ENCODE results near the gene ADAMTSL5.

ADAMTSL5 gene

DNA sequence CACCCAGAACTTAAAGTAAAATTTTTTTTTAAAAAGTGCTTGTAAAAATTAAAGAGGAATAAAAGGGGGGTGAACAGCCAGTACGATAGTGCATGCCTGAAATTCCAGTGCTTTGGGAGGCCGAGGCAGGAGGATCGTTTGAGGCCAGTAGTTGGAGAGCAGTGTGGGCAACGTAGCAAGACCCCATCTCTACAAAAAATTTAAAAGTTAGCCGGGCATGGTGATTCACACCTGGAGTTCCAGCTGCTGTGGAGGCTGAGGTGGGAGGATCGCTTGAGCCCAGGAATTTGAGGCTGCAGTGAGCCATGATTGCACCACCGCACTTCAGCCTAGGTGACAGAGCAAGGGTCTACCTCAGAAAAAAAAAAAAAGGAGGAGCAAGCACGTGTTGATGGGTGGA is 7.8 kb downstream of the ADAMTSL5 start:
- Histone ChIP-seq H3K9ac (ENCODE audit: low read length) (no peak overlapping the region), H3F3A (ENCODE audit: insufficient read depth, low read length) (no peaks in the 10 kb centered on the region), H3K9me3 (replicated peaks; ENCODE audit: insufficient read depth, low read length) (no peaks in the 10 kb centered on the region), H3K79me2 (ENCODE audit: low read length) (no peaks in the 10 kb centered on the region), H3K27me3 (replicated peaks; ENCODE audit: insufficient read depth, low read length) (peaks cover 71% of the 10 kb centered on the region), H3K36me3 (replicated peaks; ENCODE audit: insufficient read depth, low read length) (no peaks in the 10 kb centered on the region), H3K27ac (ENCODE audit: low read length) (no peak overlapping the region), H4K20me1 (ENCODE audit: insufficient read depth, low read length) (no peaks in the 10 kb centered on the region), H3K4me3 (ENCODE audit: low read length) (no peak overlapping the region), H3K4me2 (ENCODE audit: low read depth, low read length) (no peak overlapping the region), H2AFZ (ENCODE audit: low read length) (no peak overlapping the region), H3K4me1 (ENCODE audit: low read length) (no peaks in the 10 kb centered on the region), H3K9me2 (replicated peaks; ENCODE audit: insufficient read depth, low read length) (no peaks in the 10 kb centered on the region)
- TF ChIP-seq EZH2 (optimal IDR thresholded peaks at IDR 0.05; ENCODE audit: low read depth, low read length) (no peak), CTCF (IDR thresholded peaks at IDR 0.05; ENCODE audit: low read length) (no peak), EZH2phosphoT487 (IDR thresholded peaks at IDR 0.05; ENCODE audit: low read length) (no peak)
- DNase-seq, result no peak

DNA sequence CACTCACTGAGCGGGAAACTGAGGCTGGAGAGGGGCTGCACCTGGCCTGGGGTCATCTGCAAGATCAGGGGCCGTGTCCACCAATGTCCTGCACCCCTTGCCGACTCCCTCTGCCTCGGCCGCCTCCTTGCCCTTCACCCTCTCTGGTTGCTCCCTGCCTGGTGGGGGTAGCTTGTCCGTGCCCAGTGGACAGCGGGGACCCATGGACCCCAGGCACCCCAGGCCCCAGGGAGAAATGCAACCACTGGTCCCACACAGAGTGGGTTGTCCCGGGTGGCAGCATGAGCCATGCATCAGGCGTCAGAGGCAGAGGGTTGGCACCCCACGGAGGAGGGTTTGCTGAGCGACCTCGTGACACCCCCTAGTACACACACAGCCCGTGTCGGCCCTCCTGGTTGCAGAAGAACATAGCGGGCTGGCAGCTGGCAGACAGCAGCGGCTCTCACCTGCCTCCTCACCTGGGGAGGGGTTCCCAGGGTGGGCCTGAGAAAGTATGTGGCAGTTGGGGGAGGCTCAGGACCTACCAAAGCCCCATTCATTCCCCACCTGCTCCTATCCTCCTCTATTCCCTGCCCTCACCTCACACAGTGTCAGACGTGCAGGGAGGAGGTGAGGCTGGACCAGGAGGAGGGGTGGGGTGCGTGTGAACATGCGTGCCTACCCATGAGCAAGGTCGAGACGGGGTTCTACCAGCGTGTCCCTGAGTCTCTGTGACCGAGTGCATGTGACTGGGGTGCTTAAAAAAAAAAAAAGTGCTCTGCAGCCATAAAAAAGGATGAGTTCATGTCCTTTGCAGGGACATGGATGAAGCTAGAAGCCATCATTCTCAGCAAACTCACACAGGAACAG is 8.7 kb downstream of the ADAMTSL5 start:
- no peak overlapping the region for H3K9ac ChIP-seq (ENCODE audit: low read length)
- H3K4me1 ChIP-seq (ENCODE audit: low read length), result no peaks in the 10 kb centered on the region
- no peak overlapping the region for H3K4me2 ChIP-seq (ENCODE audit: low read depth, low read length)

GRCh38 chr19:1503089-1503924 is 9.5 kb downstream of the ADAMTSL5 start:
- Histone ChIP-seq H3K79me2 (ENCODE audit: low read length) (no peaks in the 10 kb centered on the region), H3K27ac (ENCODE audit: low read length) (no peak overlapping the region), H3K36me3 (replicated peaks; ENCODE audit: insufficient read depth, low read length) (no peaks in the 10 kb centered on the region), H3K4me3 (ENCODE audit: low read length) (no peak overlapping the region), H2AFZ (ENCODE audit: low read length) (no peak overlapping the region), H4K20me1 (ENCODE audit: insufficient read depth, low read length) (no peaks in the 10 kb centered on the region), H3K27me3 (replicated peaks; ENCODE audit: insufficient read depth, low read length) (peaks cover 61% of the 10 kb centered on the region), H3K9ac (ENCODE audit: low read length) (no peak overlapping the region), H3K4me1 (ENCODE audit: low read length) (no peaks in the 10 kb centered on the region), H3F3A (ENCODE audit: insufficient read depth, low read length) (no peaks in the 10 kb centered on the region), H3K9me2 (replicated peaks; ENCODE audit: insufficient read depth, low read length) (no peaks in the 10 kb centered on the region), H3K4me2 (ENCODE audit: low read depth, low read length) (no peak overlapping the region), H3K9me3 (replicated peaks; ENCODE audit: insufficient read depth, low read length) (no peaks in the 10 kb centered on the region)
- peak; percentile 76 for TF ChIP-seq CTCF (IDR thresholded peaks at IDR 0.05; ENCODE audit: low read length)
- TF ChIP-seq EZH2phosphoT487 (IDR thresholded peaks at IDR 0.05; ENCODE audit: low read length), result no peak
- no peak for TF ChIP-seq EZH2 (optimal IDR thresholded peaks at IDR 0.05; ENCODE audit: low read depth, low read length)
- DNase-seq, result peak; percentile 43

More for the DNA sequence above, 8.7 kb downstream of the ADAMTSL5 start:
- peaks cover 67% of the 10 kb centered on the region for H3K27me3 ChIP-seq (replicated peaks; ENCODE audit: insufficient read depth, low read length)
- no peak overlapping the region for H2AFZ ChIP-seq (ENCODE audit: low read length)
- no peak overlapping the region for H3K27ac ChIP-seq (ENCODE audit: low read length)
- no peak for TF ChIP-seq CTCF (IDR thresholded peaks at IDR 0.05; ENCODE audit: low read length)
- no peaks in the 10 kb centered on the region for H3K36me3 ChIP-seq (replicated peaks; ENCODE audit: insufficient read depth, low read length)
- no peaks in the 10 kb centered on the region for H3K79me2 ChIP-seq (ENCODE audit: low read length)
- no peaks in the 10 kb centered on the region for H3F3A ChIP-seq (ENCODE audit: insufficient read depth, low read length)
- DNase-seq, result no peak
- no peaks in the 10 kb centered on the region for H4K20me1 ChIP-seq (ENCODE audit: insufficient read depth, low read length)
- H3K9me2 ChIP-seq (replicated peaks; ENCODE audit: insufficient read depth, low read length), result no peaks in the 10 kb centered on the region
- H3K4me3 ChIP-seq (ENCODE audit: low read length), result no peak overlapping the region
- no peaks in the 10 kb centered on the region for H3K9me3 ChIP-seq (replicated peaks; ENCODE audit: insufficient read depth, low read length)

Measured in MM.1S (cell line).